Measurements from ENCODE around the gene OR2D2.
"Not testable (repeated sequence)": the region's sequence is repeated elsewhere in the genome, so short reads cannot be mapped to it uniquely, and the experiment has no call there.

Gene OR2D2

DNA sequence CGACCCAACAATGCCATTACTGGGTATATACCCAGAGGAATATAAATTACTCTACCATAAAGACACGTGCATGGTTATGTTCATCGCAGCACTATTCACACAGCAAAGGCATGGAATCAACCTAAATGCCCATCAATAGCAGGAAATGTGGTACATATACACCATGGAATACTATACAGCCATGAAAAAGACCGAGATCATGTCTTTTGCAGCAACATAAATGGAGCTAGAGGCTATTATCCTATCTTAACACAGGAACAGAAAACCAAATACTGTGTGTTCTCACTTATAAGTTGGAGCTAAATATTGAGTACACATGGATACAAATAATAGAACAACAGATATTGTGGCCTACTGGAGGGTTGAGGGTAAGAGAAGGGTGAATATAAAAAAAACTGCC, 3.5 kb downstream of the OR2D2 start:
- H3K4me3 ChIP-seq (replicated peaks; ENCODE audit: low read depth, low read length): no peak overlapping the region
- TF ChIP-seq, protein P1, sequence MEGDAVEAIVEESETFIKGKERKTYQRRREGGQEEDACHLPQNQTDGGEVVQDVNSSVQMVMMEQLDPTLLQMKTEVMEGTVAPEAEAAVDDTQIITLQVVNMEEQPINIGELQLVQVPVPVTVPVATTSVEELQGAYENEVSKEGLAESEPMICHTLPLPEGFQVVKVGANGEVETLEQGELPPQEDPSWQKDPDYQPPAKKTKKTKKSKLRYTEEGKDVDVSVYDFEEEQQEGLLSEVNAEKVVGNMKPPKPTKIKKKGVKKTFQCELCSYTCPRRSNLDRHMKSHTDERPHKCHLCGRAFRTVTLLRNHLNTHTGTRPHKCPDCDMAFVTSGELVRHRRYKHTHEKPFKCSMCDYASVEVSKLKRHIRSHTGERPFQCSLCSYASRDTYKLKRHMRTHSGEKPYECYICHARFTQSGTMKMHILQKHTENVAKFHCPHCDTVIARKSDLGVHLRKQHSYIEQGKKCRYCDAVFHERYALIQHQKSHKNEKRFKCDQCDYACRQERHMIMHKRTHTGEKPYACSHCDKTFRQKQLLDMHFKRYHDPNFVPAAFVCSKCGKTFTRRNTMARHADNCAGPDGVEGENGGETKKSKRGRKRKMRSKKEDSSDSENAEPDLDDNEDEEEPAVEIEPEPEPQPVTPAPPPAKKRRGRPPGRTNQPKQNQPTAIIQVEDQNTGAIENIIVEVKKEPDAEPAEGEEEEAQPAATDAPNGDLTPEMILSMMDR (IDR thresholded peaks at IDR 0.05; ENCODE audit: low read depth, low read length, missing control alignments): no peak
- no peak for DNase-seq (ENCODE audit: extremely low read depth, low read depth)

DNA sequence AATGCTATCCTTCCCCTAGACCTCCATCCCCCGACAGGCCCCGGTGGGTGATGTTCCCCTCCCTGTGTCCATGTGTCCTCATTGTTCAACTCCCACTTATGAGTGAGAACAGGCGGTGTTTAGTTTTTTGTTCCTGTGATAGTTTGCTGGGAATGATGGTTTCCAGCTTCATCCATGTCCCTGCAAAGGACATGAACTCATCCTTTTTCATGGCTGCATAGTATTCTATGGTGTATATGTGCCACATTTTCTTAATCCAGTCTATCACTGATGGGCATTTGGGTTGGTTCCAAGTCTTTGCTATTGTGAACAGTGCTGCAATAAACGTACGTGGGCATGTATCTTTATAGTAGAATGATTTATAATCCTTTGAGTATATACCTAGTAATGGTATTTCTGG, 4.6 kb downstream of the OR2D2 start:
- not testable (repeated sequence) for DNase-seq (ENCODE audit: extremely low read depth, low read depth); H3K4me3 ChIP-seq (replicated peaks; ENCODE audit: low read depth, low read length)

DNA sequence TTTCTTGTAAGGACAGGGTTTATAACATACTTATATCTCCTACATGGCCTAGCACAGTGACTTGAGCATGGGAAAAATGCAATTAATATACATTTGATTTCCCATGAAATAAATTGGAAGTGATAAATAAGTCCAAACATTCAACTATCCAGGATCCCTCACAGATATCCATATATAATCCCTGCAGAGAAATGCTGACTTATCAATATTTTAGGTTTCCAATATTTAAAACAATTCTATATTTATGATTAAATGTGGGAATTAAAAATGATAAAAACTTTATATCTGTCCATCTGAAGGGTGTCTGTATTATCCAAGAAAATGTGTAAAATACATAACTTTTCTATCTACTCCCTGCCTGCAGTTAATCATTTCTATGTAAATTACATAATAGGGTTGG, 9.5 kb downstream of the OR2D2 start:
- TF ChIP-seq, protein P1 (IDR thresholded peaks at IDR 0.05; ENCODE audit: low read depth, low read length, missing control alignments): no peak
- H3K4me3 ChIP-seq (replicated peaks; ENCODE audit: low read depth, low read length): no peak overlapping the region
- no peak for DNase-seq (ENCODE audit: extremely low read depth, low read depth)

DNA sequence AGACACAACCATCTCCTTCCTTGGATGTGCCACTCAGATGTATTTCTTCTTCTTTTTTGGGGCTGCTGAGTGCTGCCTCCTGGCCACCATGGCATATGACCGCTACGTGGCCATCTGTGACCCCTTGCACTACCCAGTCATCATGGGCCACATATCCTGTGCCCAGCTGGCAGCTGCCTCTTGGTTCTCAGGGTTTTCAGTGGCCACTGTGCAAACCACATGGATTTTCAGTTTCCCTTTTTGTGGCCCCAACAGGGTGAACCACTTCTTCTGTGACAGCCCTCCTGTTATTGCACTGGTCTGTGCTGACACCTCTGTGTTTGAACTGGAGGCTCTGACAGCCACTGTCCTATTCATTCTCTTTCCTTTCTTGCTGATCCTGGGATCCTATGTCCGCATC, 15.4 kb downstream of the OR2D2 start:
- DNase-seq (ENCODE audit: extremely low read depth, low read depth): no peak
- TF ChIP-seq, protein P1 (IDR thresholded peaks at IDR 0.05; ENCODE audit: low read depth, low read length, missing control alignments): no peak
- no peak overlapping the region for H3K4me3 ChIP-seq (replicated peaks; ENCODE audit: low read depth, low read length)

DNA sequence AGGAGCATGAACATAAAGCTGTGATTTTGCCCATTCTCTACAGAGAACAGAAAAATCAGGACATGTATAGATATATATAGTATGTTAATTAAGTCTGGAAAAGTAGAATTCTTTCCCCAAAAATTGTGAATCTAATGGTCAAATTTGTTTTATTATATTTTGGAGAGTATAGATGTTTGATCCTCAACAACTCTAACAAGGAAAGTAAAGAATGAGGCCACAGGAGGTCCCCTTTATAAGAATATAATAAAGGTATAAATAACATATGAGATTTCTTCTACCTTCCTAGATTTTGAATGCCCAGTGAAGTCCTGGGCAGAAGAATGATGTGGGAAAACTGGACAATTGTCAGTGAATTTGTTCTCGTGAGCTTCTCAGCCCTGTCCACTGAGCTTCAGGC, 16.0 kb downstream of the OR2D2 start, which contains the start of gene OR10A4:
Gene OR10A4 (plus strand): TSS at position 301 of the 400 bp plus-strand sequence. CDS start 23 bp downstream, at position 324.
- H3K4me3 ChIP-seq (replicated peaks; ENCODE audit: low read depth, low read length): no peak within 1 kb of the TSS
- TF ChIP-seq, protein P1 (IDR thresholded peaks at IDR 0.05; ENCODE audit: low read depth, low read length, missing control alignments): no peak
- no peak for DNase-seq (ENCODE audit: extremely low read depth, low read depth)

DNA sequence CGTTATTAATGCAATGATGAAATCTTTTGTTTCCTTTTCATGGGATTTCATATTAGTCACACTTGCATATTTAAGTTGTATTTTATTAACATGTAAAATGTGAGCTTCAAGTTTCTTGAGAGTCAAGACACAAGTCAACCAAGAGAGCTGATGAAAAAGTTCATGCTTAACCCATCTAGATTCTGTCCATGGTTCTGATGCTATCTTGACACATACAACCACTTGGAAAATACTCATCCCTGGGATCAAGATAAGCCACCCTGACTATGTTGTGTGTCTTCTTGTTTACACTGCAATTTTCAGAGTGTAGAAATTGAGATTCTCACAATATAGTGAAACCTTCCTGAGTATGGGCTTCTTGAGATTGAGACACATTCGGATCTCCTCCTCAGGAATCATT, 16.5 kb downstream of the OR2D2 start:
- no peak overlapping the region for H3K4me3 ChIP-seq (replicated peaks; ENCODE audit: low read depth, low read length)
- DNase-seq (ENCODE audit: extremely low read depth, low read depth): no peak
- TF ChIP-seq, protein P1 (IDR thresholded peaks at IDR 0.05; ENCODE audit: low read depth, low read length, missing control alignments): no peak

DNA sequence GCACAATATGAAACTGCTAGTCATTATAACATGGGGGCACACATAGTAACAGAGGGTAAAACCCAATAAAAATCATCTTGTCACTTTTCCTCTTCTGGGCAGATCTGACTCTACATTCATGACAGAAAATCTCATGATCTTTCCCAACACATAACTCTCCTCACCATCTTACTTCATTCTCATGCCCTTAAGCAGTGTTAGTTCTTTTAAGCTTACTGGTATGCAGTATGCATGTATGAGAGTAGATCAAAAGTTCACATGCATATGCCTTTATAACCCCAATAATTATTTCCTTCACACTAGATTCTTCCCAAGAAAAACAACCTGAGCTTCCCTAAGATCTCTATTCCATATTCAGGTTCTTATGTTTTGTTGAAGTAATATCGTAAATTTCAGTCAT, 21.0 kb downstream of the OR2D2 start:
- TF ChIP-seq, protein P1 (IDR thresholded peaks at IDR 0.05; ENCODE audit: low read depth, low read length, missing control alignments): no peak
- H3K4me3 ChIP-seq (replicated peaks; ENCODE audit: low read depth, low read length): no peak overlapping the region
- no peak for DNase-seq (ENCODE audit: extremely low read depth, low read depth)

Data from HFF-Myc (cell line).